ENCODE data around the gene NTHL1. TPM values are rescaled to one million over a fixed set of nuclear protein-coding genes. Genes with fewer than 3 reads are reported as not detected.

The NTHL1 gene
- total and polyA plus RNA-seq, 2 donors (not counting 3 experiments of a cell fraction or from before 2014, with no cell fraction given): 39.8 to 65.8 TPM

DNA sequence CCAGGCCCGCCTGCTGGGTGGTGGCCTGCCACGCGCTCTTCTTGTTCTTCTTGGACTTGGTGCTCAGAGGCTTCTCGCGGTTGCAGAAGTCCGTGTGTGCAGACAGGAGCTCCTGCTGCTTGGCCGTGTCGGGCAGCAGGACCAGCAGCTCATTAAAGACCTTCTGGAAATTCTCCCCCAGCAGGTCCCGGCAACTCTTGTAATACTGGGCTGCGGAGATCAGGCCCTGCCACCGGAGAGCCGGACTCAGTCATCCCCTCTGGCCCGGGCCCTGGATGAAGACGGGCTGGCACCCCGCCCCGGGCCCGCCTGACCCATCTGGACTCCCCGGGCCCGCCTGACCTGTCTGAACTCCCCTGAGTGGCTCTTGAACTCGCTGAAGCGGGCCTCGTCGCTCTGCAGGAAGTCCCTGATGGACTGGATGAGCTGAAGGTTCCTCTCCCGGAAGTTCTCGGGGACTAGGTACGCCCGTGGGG lies 49.2 kb downstream of the NTHL1 start:
- BruUV-seq (replicated peaks): TSS peak; percentile 36
- ChIA-PET CTCF (interaction anchor here (0.5 kb wide), 1 partner anchor 154 kb away, joined by 4 read pairs; no protein-coding TSS in a partner anchor), POLR2A (no interaction called here)
- no peaks in the 10 kb centered on the region for H3K4me1 ChIP-seq (ENCODE audit: control insufficient read depth, extremely low read depth, insufficient read depth, low read length)
- intact Hi-C loops (cut with micrococcal nuclease) (no loop called here), dilution Hi-C loops (cut with MboI; ENCODE audit: extremely low pct_ligation_motif_present, low sequenced_read_pairs) (no loop called here)
- H2AFZ ChIP-seq (ENCODE audit: low read depth, low read length): no peak overlapping the region
- no peak overlapping the region for H3K4me2 ChIP-seq (ENCODE audit: insufficient read depth, low read length)
- no peaks in the 10 kb centered on the region for H4K20me1 ChIP-seq (replicated peaks; ENCODE audit: control insufficient read depth, extremely low read depth, insufficient read depth, low read length)
- DNase-seq (ENCODE audit: low read depth, low spot score) (no peak), FAIRE-seq (no peak)
- H3K9me3 ChIP-seq (replicated peaks; ENCODE audit: control insufficient read depth, insufficient read depth, low read length): no peaks in the 10 kb centered on the region
- H3K27me3 ChIP-seq (ENCODE audit: control insufficient read depth in 2 of 2, insufficient read depth in 2 of 2, low read length in 2 of 2): no peaks in the 10 kb centered on the region
- H3K79me2 ChIP-seq (ENCODE audit: control insufficient read depth, insufficient read depth, low read length): peaks cover 8% of the 10 kb centered on the region
- H3K4me3 ChIP-seq (replicated peaks in 1 of 3; ENCODE audit: insufficient read depth in 1 of 3, low read depth in 1 of 3, low read length in 3 of 3): no peak overlapping the region
- H3K36me3 ChIP-seq (ENCODE audit: control insufficient read depth in 2 of 2, extremely low read depth in 1 of 2, insufficient read depth in 2 of 2, low read length in 2 of 2): peaks cover 0 to 53% of the 10 kb centered on the region in 2 experiments
- no peak overlapping the region for H3K27ac ChIP-seq (ENCODE audit: insufficient read depth, low read depth, low read length)
- no peaks in the 10 kb centered on the region for H3K9me1 ChIP-seq (replicated peaks; ENCODE audit: control insufficient read depth, extremely low read depth, insufficient read depth, low read length)
- H3K9ac ChIP-seq (replicated peaks; ENCODE audit: extremely low read depth, insufficient read depth, low read length): no peak overlapping the region
- TF ChIP-seq, protein P1, sequence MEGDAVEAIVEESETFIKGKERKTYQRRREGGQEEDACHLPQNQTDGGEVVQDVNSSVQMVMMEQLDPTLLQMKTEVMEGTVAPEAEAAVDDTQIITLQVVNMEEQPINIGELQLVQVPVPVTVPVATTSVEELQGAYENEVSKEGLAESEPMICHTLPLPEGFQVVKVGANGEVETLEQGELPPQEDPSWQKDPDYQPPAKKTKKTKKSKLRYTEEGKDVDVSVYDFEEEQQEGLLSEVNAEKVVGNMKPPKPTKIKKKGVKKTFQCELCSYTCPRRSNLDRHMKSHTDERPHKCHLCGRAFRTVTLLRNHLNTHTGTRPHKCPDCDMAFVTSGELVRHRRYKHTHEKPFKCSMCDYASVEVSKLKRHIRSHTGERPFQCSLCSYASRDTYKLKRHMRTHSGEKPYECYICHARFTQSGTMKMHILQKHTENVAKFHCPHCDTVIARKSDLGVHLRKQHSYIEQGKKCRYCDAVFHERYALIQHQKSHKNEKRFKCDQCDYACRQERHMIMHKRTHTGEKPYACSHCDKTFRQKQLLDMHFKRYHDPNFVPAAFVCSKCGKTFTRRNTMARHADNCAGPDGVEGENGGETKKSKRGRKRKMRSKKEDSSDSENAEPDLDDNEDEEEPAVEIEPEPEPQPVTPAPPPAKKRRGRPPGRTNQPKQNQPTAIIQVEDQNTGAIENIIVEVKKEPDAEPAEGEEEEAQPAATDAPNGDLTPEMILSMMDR (IDR thresholded peaks at IDR 0.05; ENCODE audit: extremely low read depth in 1 of 2, insufficient read depth in 1 of 2, low read depth in 1 of 2, low read length in 2 of 2): no peak
- TF ChIP-seq MAX (IDR thresholded peaks at IDR 0.05; ENCODE audit: insufficient read depth, insufficient read length) (no peak), MYC (IDR thresholded peaks at IDR 0.05; ENCODE audit: low read depth, low read length) (no peak), EZH2 (IDR thresholded peaks at IDR 0.05; ENCODE audit: borderline replicate concordance, low read depth, low read length, severe bottlenecking) (no peak), FOS (IDR thresholded peaks at IDR 0.05; ENCODE audit: borderline replicate concordance, insufficient read depth, low read length) (no peak), POLR2AphosphoS5 (IDR thresholded peaks at IDR 0.05; ENCODE audit: insufficient read depth, low read depth, low read length) (no peak), GATA2 (IDR thresholded peaks at IDR 0.05; ENCODE audit: insufficient read depth, insufficient read length, low read depth, low read length) (no peak), POLR2A (IDR thresholded peaks at IDR 0.05; ENCODE audit: low read depth, low read length) (no peak), JUN (IDR thresholded peaks at IDR 0.05; ENCODE audit: borderline replicate concordance, insufficient read depth, insufficient read length, low read depth) (no peak)

All from endothelial cell of umbilical vein (primary cell).